Hematopoietic multipotent progenitor cell treated with erythropoietin and hydrocortisone succinate and interleukin-3 and kit ligand, for 17 days (in vitro differentiated cells): ENCODE data around the gene TAS2R14.

Experiments
- DNase-seq: peaks from one replicate; pipeline ENCODE4 v3.0.0-alpha.2; 2015; ENCODE audit warnings: low spot score

The TAS2R14 gene

GRCh38 chr12:10939163-10939562 lies at the start of gene TAS2R14:
Gene TAS2R14 (minus strand): TSS chr12:10939263. CDS start chr12:10939207, 56 bp downstream.
- no peak for DNase-seq

- no peak for DNase-seq
These were observed 47.7 kb upstream of the TAS2R14 start, which contains the start of gene TAS2R50 for GRCh38 chr12:10986812-10987211. Gene TAS2R50 (minus strand): TSS chr12:10986912. CDS start chr12:10986860, 52 bp downstream.

- no peak for DNase-seq
These were observed 43.2 kb upstream of the TAS2R14 start for GRCh38 chr12:10982244-10982643.

- DNase-seq = no peak
These were observed 35.9 kb upstream of the TAS2R14 start for GRCh38 chr12:10974965-10975364.

- DNase-seq = no peak
These were observed 29.8 kb upstream of the TAS2R14 start for GRCh38 chr12:10968765-10969456.

- DNase-seq = no peak
These were observed 28.3 kb upstream of the TAS2R14 start for GRCh38 chr12:10967409-10967808.

GRCh38 chr12:10966314-10966713 lies 27.3 kb upstream of the TAS2R14 start:
- no peak for DNase-seq

GRCh38 chr12:10965476-10965875 lies 26.4 kb upstream of the TAS2R14 start:
- no peak for DNase-seq

GRCh38 chr12:10960211-10960610 lies 21.1 kb upstream of the TAS2R14 start:
- DNase-seq = no peak

- no peak for DNase-seq
These were observed 20.7 kb upstream of the TAS2R14 start for GRCh38 chr12:10959804-10960203.

GRCh38 chr12:10957741-10958140 lies 18.7 kb upstream of the TAS2R14 start:
- DNase-seq = no peak

GRCh38 chr12:10956085-10956484 lies 17.0 kb upstream of the TAS2R14 start:
- DNase-seq = no peak

- no peak for DNase-seq
These were observed 13.6 kb upstream of the TAS2R14 start for GRCh38 chr12:10952645-10953044.

GRCh38 chr12:10943167-10943566 lies 4.1 kb upstream of the TAS2R14 start:
- DNase-seq = no peak

GRCh38 chr12:10941916-10942607 lies 3.0 kb upstream of the TAS2R14 start:
- DNase-seq = no peak

- no peak for DNase-seq
These were observed 2.3 kb upstream of the TAS2R14 start for GRCh38 chr12:10941369-10941768.

- no peak for DNase-seq
These were observed 1.3 kb upstream of the TAS2R14 start for GRCh38 chr12:10940389-10940788.

GRCh38 chr12:10936506-10936905 lies 2.6 kb downstream of the TAS2R14 start:
- DNase-seq = no peak

GRCh38 chr12:10928746-10929286 lies 10.2 kb downstream of the TAS2R14 start, which contains the start of gene PRH2:
Gene PRH2 (plus strand): TSS chr12:10929236. CDS start chr12:10929274, 38 bp downstream.
- no peak for DNase-seq

GRCh38 chr12:10926269-10926668 lies 12.8 kb downstream of the TAS2R14 start:
- DNase-seq = no peak

GRCh38 chr12:10919809-10920208 lies 19.3 kb downstream of the TAS2R14 start:
- no peak for DNase-seq

- no peak for DNase-seq
These were observed 28.7 kb downstream of the TAS2R14 start for GRCh38 chr12:10910380-10910779.

- DNase-seq = no peak
These were observed 29.6 kb downstream of the TAS2R14 start, which contains the start of gene TAS2R13 for GRCh38 chr12:10909462-10909861. Gene TAS2R13 (minus strand): TSS chr12:10909562. CDS start chr12:10909298, 264 bp downstream.
